HG03103 (cell line): Measurements from ENCODE around the gene HS3ST5.
"Not testable (repeated sequence)": the region's sequence is repeated elsewhere in the genome, so short reads cannot be mapped to it uniquely, and the experiment has no call there.

Experiments
- ATAC-seq: cut with Tn5 transposase; IDR thresholded peaks from one replicate; pipeline ENCODE4 v1.9.1; 2021; ENCODE audit warnings: low read depth; ENCODE audit not compliant: unreplicated experiment

Gene HS3ST5

DNA sequence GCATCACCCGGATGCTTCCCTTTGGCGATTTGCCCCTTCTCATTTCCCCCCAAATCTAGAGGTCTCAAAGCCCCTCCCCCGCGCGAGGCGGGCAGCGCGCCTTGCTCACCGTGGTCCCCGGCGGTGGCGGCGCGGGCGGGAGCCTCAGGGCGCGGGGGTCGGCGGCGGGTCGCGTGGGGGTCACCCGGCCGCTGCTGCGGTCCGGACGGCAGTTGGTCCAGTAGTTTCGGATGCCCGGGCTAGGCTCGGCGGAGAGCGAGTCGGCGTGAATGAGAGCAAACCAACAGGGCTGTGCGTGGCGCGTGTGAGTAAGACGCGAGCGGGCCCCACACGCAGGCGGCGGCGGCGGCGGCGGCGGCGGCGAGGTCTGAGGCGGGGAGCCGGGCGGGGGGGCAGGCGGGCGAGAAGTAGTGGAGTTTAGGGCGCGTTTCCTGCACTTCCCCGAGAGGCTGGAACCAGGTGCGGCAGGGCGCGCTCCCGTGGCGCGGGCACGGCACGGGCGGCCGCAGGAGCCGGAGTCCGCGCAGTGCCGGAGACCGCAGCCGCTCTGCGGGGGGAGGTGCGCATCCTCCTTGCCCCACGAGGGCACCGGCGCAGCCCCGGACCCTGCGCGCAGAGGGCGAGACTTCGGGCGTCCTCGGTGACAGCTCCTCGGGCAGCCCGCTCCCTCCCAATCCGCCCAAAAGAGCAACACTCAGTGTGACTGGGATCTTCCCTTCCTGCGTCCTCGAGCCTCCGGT, 567 bp downstream of the HS3ST5 start:
- no peak for ATAC-seq

- no peak for ATAC-seq
These were observed 3.1 kb downstream of the HS3ST5 start for GRCh38 chr6:114339706-114340105.

DNA sequence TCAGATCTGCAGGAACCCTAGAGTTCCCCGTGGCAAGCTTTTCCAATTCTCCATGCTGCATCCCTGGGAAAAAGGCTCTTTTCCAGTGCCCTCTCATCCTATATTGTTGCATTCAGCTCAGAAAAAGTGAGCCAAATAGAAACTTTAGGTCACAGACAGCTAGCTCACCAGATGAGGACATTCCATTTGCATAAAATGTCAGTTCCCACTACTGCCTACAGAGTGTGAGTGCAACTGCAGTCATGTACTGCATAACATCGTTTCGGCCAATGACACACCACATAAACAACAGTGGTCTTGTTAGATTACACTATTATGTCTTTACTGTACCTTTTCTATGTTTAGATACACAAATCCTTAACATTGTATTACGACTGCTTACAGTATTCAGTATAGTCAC, 8.6 kb downstream of the HS3ST5 start:
- no peak for ATAC-seq

GRCh38 chr6:114327074-114327473, 15.7 kb downstream of the HS3ST5 start:
- no peak for ATAC-seq

- ATAC-seq: no peak
These were observed 19.0 kb downstream of the HS3ST5 start for GRCh38 chr6:114323784-114324183.

GRCh38 chr6:114319749-114320148, 23.1 kb downstream of the HS3ST5 start:
- no peak for ATAC-seq

DNA sequence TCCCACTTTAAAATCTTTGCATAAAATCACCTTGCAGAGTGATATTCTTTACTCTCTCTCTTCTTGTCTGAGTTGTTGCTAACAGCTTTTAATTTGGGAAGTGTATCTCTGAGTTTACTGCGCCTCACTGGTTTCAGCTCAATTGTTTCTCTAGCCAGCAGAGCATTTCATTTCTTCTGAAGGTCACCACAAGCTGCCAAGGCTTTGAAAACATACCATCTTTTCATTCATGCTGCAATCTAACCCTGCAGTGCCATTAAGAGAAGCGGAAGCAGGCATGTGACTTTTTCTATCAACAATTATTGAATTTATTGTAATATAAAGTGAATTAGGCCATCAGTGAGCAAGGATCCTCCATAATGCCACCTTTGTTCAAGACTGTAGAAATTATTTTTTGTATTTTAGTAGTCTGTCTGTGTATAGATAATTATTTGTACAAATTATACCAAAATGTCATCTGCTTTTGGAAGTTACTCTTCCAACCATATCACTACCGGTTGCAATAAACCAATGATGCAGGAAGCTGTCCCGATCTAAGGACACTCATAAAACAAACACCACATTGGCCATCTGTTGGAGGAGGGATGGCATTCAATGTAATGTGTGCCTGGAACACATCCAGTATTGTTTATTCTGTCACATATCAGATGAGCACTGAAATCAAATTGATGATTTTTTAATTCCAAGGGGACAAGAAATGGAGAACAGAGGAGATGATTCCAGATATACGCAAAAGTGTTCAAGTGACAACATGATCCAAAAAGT, 26.8 kb downstream of the HS3ST5 start:
- no peak for ATAC-seq

DNA sequence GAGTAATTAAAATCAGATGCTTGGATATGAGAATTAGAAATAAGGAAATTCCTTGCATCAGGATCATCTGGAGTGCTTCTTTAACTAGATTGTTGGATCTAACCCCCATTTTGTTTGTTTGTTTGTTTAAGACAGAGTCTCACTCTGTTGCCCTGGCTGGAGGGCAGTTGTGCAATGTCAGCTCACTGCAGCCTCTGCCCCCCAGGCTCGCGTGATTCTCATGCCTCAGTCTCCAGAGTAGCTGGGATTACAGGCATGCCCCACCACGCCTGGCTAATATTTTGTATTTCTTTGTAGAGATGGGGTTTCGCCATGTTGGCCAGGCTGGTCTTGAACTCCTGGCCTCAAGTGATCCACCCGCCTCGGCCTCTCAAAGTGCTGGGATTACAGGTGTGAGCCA, 29.0 kb downstream of the HS3ST5 start:
- ATAC-seq: not testable (repeated sequence)

- no peak for ATAC-seq
These were observed 29.9 kb downstream of the HS3ST5 start for GRCh38 chr6:114312931-114313330.

DNA sequence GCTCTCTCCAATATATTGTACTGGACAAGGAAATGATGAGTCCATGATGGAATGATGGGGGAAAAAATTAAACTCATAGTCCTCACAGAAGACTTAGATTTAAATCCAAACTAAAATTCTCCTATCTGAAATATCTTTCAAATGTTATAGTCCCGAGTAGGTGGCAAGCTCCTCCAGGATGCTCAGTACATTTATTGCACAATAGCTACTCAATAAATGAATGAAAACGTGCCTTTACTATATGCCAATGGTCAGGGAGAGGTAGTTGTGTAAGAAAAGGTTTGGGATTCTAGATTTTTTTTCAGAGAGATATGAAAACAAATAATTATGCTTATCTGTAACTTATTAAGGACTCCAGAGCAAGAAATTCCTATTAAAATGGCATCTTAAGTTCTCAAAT, 32.8 kb downstream of the HS3ST5 start:
- no peak for ATAC-seq

GRCh38 chr6:114304304-114304887, 38.4 kb downstream of the HS3ST5 start:
- no peak for ATAC-seq

- ATAC-seq: no peak
These were observed 41.1 kb downstream of the HS3ST5 start for GRCh38 chr6:114301596-114302219.

DNA sequence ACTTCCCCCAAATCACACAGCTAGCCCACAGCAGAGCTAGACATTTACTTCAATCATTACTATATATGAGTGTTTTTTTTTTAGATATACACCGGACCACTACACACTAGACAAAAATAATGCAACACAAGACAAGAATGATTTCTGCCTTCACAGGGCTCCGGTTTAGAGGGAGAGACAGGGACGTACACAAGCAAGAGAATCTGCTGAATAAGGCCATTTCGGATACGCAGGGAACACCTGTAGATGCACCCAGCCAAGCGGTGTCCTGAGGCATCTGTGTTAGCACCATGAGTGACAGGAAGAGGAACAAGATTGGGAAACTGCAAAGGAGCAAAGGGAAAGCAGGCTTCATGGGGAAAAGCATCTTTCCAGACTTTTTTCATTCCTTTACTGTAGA, 45.7 kb downstream of the HS3ST5 start:
- no peak for ATAC-seq

DNA sequence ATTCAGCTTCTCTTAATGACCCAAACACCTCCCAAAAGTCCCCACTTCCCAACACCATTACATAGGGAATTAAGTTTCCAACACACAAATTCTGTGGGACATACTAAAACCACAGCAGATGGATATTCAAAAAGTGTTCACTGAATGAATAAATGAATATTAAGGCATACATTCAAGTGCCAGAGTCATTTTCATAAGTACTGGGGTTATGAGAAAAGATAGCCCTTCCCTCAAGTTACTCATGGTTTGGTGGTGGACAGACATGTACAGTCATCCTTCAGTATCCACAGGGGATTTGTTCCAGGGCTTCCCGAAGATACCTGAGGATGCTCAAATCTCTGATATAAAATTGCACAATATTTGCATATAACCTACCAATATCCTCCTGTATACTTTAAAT, 50.4 kb downstream of the HS3ST5 start:
- ATAC-seq: no peak

DNA sequence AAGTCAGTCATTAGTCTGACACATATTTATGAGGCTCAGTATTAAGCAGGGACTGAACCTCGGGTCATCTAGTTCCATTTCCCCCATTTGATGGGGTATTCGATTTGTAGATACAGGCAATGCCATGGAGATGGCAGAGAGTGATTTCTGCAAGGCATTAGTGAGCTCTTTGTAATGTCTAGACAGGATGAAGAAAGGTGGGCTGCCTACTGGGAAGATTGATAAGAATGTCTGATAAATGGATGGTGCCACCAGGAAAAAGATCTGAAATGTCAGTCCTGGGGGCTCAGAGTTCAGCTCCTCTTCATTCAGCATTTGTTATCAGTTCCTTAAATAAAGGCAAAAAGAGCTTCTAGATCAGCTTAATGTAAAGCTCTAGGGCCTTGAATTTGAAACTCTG, 51.4 kb downstream of the HS3ST5 start:
- no peak for ATAC-seq

GRCh38 chr6:114290864-114291263, 52.0 kb downstream of the HS3ST5 start:
- no peak for ATAC-seq

- no peak for ATAC-seq
These were observed 53.9 kb downstream of the HS3ST5 start for GRCh38 chr6:114288701-114289495.

DNA sequence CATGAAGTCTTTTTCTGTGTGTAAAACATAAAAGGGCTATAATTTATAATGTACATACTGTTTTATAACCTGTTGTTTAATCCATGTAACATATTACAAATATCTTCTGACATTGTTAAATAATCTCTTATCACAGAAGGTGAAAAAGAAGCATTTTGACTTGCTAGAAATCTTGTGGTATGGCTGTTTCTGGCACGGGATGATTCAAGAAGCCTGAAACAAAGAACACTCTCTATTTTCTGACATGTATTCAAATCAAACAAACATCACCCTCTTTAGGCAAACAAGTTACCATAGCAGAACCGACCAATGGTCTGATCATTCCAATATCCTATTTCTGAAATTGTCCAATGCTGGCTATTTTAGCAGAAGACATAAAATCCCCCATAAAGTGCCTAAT, 55.4 kb downstream of the HS3ST5 start:
- ATAC-seq: no peak

DNA sequence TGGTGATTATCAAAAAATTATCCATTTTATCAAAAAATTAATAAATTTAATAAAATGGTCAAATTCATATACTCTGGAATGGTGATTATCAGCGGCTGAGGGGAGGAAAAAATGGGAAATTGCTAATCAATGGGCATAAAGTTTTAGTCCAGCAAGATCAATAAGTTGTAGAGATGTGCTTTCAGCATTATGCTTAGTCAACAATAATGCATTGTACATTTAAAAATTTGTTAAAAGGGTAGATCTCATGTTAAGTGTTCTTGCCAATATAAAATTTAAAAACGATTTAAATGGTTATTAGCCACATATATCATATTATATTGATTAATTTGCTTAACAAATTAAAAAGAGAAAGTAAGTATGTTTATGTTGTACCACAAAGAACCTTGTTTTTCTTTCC, 56.6 kb downstream of the HS3ST5 start:
- ATAC-seq: no peak

DNA sequence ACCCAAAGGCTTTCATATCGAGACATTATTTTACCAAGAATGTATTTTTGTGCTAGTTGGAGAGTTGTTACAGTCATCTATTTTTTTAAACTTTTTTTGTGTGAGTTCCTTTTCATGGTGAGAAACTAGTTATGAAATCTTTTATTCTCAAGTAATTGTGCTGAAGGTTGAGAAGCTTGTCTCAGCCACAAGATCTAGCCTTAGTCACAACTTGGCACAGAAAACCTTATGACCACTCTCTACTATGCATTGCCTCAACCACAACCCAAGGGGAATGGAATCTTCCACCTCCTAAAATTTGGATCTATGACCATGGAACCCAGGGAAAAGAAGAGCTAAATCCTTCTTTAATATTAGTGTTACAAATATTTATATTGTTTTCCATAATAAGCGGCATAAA, 58.5 kb downstream of the HS3ST5 start:
- ATAC-seq: no peak

GRCh38 chr6:114282292-114282691, 60.5 kb downstream of the HS3ST5 start:
- no peak for ATAC-seq
